Smooth muscle cell of the brain vasculature (primary cell): ENCODE measurements around the gene KCNMB1.

Experiments
- DNase-seq: peaks from one replicate; pipeline ENCODE4 v3.0.0-alpha.2; 2012; ENCODE audit warnings: low read depth, low spot score

Gene KCNMB1

GRCh38 chr5:170414786-170415185 lies 25.6 kb upstream of the KCNMB1 start:
- DNase-seq, result no peak

- DNase-seq, result no peak
Observed at GRCh38 chr5:170413897-170414296, 24.7 kb upstream of the KCNMB1 start.

- DNase-seq, result no peak
Observed at GRCh38 chr5:170411100-170411499, 21.9 kb upstream of the KCNMB1 start.

- DNase-seq, result no peak
Observed at GRCh38 chr5:170410401-170410800, 21.2 kb upstream of the KCNMB1 start.

GRCh38 chr5:170408877-170409660 lies 19.9 kb upstream of the KCNMB1 start:
- no peak for DNase-seq

GRCh38 chr5:170408226-170408625 lies 19.1 kb upstream of the KCNMB1 start:
- DNase-seq, result no peak

- DNase-seq, result no peak
Observed at GRCh38 chr5:170407062-170407461, 17.9 kb upstream of the KCNMB1 start.

- no peak for DNase-seq
Observed at GRCh38 chr5:170405817-170406216, 16.6 kb upstream of the KCNMB1 start.

- DNase-seq, result no peak
Observed at GRCh38 chr5:170404398-170404797, 15.2 kb upstream of the KCNMB1 start.

- no peak for DNase-seq
Observed at GRCh38 chr5:170403675-170404074, 14.5 kb upstream of the KCNMB1 start.

GRCh38 chr5:170402508-170402907 lies 13.3 kb upstream of the KCNMB1 start:
- DNase-seq, result no peak

GRCh38 chr5:170397059-170397458 lies 7.9 kb upstream of the KCNMB1 start:
- DNase-seq, result no peak

GRCh38 chr5:170393958-170394357 lies 4.8 kb upstream of the KCNMB1 start:
- DNase-seq, result no peak

GRCh38 chr5:170393235-170393634 lies 4.1 kb upstream of the KCNMB1 start:
- no peak for DNase-seq

- DNase-seq, result no peak
Observed at GRCh38 chr5:170390472-170390871, 1.3 kb upstream of the KCNMB1 start.

GRCh38 chr5:170389550-170389892 lies 354 bp upstream of the KCNMB1 start:
- DNase-seq, result no peak

- DNase-seq, result no peak
Observed at GRCh38 chr5:170387775-170388639, 1.2 kb downstream of the KCNMB1 start.

- DNase-seq, result no peak
Observed at GRCh38 chr5:170386743-170387395, 2.3 kb downstream of the KCNMB1 start.

GRCh38 chr5:170383227-170383626 lies 5.9 kb downstream of the KCNMB1 start:
- no peak for DNase-seq

- DNase-seq, result no peak
Observed at GRCh38 chr5:170382790-170383189, 6.4 kb downstream of the KCNMB1 start.

GRCh38 chr5:170380361-170380951 lies 8.7 kb downstream of the KCNMB1 start:
- DNase-seq, result no peak

- no peak for DNase-seq
Observed at GRCh38 chr5:170378740-170379139, 10.4 kb downstream of the KCNMB1 start.
